Cardiac muscle cell (in vitro differentiated cells and primary cell): ENCODE results near the gene MAN1C1. TPM values are rescaled to one million over a fixed set of nuclear protein-coding genes. Genes with fewer than 3 reads are reported as not detected.
A peak's percentile ranks its signal among the peaks of the same experiment; 100 is the strongest.

Experiments used
- DNase-seq, 2 donors: peaks; one replicate each; pipeline versions ENCODE4 v3.0.0 to v3.0.0-alpha.2; 2010 to 2017; ENCODE audit warnings: low read depth in 1 of 2, low spot score in 1 of 2
- H3K27ac ChIP-seq: fragments of 200-600 bp; sonication (generic); 2 replicates; pipeline ENCODE4 v1.5.1; 2016
- H3K27me3 ChIP-seq: fragments of 200-600 bp; sonication (generic); 2 replicates; pipeline ENCODE4 v1.6.0; 2016; ENCODE audit warnings: control low read depth
- H3K36me3 ChIP-seq: fragments of 200-600 bp; sonication (generic); 2 replicates; pipeline ENCODE4 v1.5.1; 2016; ENCODE audit warnings: control low read depth
- H3K4me1 ChIP-seq: fragments of 200-600 bp; sonication (generic); 2 replicates; pipeline ENCODE4 v1.8.1; 2017; ENCODE audit warnings: low read depth, mild to moderate bottlenecking, mixed run types
- H3K4me3 ChIP-seq: fragments of 200-600 bp; sonication (generic); 2 replicates; pipeline ENCODE4 v1.5.1; 2016; ENCODE audit warnings: mild to moderate bottlenecking
- H3K9me3 ChIP-seq: fragments of 200-600 bp; sonication (generic); 2 replicates; pipeline ENCODE4 v1.5.1; 2017; ENCODE audit warnings: low read depth, mild to moderate bottlenecking, control low read depth
- polyA plus RNA-seq: library from polyadenylated mRNA; unstranded; fragments of >200 nt; fragmentation: Nextera tagmentation; extraction: Ambion mirVana; gene quantifications from 2 replicates; pipeline ENCODE4 v1.2.1, GENCODE V29; 2016
- total RNA-seq: library from RNA; depleted of rRNA; stranded (reverse); fragments of >200 nt; gene quantifications from 2 replicates; pipeline ENCODE4 v1.2.3, GENCODE V29; 2016
- TF ChIP-seq, protein P1 (sequence below): IDR thresholded peaks from 2 replicates; pipeline ENCODE4 v1.5.1; 2012; ENCODE audit warnings: low read depth, mild to moderate bottlenecking, low read length

Gene MAN1C1
- total and polyA plus RNA-seq, 2 experiments from 2014 or later: 88.8 to 118 TPM

DNA sequence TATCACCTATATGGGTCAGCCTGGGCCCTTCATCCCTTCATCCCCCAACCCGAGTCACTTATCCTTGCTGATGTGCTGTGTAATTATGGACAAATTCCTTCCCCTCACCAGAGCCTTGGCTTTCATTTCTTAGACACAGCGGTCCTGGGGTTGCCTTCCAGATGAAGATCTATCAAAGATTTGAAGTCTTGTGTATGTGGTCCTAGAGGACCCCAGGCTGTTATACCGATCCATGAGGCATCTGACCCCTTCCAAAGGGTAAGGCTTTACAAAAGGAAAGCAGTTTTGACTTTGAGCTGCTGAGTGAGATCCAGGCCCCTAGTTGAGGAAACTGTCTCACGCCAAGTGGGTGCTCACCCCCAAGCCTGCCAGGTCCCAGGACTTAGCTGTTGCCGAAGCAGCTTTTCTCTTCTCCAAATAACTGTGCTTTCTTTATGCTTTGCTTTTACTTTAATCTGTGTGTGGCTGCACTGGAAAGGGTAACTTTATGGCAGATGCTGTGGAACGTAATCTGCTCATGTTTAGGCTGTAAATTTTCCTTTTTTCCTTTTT, 37.6 kb downstream of the MAN1C1 start:
- TF ChIP-seq, protein P1, sequence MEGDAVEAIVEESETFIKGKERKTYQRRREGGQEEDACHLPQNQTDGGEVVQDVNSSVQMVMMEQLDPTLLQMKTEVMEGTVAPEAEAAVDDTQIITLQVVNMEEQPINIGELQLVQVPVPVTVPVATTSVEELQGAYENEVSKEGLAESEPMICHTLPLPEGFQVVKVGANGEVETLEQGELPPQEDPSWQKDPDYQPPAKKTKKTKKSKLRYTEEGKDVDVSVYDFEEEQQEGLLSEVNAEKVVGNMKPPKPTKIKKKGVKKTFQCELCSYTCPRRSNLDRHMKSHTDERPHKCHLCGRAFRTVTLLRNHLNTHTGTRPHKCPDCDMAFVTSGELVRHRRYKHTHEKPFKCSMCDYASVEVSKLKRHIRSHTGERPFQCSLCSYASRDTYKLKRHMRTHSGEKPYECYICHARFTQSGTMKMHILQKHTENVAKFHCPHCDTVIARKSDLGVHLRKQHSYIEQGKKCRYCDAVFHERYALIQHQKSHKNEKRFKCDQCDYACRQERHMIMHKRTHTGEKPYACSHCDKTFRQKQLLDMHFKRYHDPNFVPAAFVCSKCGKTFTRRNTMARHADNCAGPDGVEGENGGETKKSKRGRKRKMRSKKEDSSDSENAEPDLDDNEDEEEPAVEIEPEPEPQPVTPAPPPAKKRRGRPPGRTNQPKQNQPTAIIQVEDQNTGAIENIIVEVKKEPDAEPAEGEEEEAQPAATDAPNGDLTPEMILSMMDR: no peak
- Histone ChIP-seq H3K9me3 (no peaks in the 10 kb centered on the region), H3K4me1 (peaks cover 40% of the 10 kb centered on the region), H3K27ac (no peak overlapping the region), H3K36me3 (no peaks in the 10 kb centered on the region), H3K4me3 (no peak overlapping the region), H3K27me3 (no peaks in the 10 kb centered on the region)
- no peak for DNase-seq

DNA sequence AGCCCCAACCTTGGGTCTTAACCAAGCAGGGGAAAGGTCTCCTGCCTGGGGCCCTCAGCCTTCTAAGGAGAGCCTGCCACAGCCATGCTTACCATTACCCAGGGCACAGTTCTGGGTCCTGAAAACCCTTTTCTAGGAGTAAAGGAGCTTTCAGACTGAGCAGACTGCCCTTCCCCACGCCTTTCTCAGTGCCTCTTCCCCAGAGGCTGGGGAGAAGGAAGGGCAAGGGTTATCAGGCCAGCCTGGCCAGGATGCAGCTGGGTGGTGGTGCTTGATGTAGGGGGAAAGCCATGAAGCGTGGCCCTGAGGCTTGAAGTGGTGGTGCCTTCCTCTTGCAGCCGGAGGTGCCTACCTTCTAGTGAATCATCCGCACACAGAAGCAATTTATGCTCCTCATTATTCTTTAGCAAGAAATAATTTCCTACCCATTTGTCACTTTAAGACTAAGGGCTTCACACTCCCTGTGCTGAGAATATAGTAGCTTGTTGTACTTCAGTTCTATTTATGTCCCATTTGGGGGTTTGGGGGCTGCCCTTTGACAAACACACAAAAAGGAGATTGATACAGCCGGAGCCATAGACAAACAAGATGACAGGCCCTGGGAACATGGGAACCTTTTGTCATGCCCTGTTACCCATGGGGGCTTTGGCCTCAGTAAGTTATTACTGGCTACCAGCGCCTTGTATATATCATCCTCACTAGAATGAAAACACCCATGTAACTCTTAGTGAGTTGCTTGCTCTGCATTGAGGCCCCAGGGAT, 40.7 kb downstream of the MAN1C1 start:
- DNase-seq: peak in 1 of 2 donors; percentile 36

DNA sequence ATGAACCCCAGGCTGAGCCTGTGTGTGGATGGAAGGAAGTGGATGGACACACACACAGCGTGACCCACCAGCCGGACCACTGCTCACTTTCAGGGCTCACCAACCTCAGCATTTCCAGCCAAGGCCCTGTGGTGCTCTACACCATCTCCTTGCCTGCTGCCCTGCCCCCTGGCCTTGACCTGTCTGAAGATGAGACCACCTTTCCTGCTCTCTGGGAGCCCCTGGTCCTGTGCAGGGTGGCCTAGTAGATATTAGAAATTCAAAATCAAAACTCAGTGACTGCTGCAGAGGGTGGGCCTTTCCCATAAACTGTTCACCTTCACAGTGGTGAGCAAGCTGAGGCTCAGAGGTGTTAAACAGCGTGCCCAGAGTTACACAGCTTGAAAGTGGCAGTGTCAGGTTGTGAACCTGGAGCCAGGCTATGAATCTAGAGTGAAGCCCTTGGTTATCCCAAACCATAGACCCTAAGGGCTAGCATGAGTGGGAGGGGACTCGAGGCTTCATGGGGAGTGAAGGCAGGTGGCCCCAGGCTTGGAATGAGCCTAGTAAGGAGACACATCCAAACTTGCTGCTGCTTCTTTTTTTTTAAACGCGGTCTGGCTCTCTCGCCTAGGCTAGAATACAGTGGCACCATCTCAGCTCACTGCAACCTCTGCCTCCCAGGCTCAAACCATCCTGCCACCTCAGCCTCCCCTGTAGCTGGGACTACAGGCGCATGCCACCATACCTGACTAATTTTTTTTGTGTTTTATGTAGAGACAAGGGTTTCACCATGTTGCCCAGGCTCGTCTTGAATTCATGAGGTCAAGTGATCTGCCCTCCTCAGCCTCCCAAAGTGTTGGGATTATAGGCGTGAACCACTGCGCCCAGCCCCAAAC, 41.5 kb downstream of the MAN1C1 start:
- Histone ChIP-seq H3K36me3 (no peaks in the 10 kb centered on the region), H3K4me3 (no peak overlapping the region), H3K27ac (peak overlapping the region; percentile 74), H3K4me1 (peaks cover 35% of the 10 kb centered on the region), H3K27me3 (no peaks in the 10 kb centered on the region), H3K9me3 (no peaks in the 10 kb centered on the region)
- TF ChIP-seq, protein P1: no peak
- DNase-seq: no peak

More for the DNA sequence above, 40.7 kb downstream of the MAN1C1 start:
- Histone ChIP-seq H3K4me3 (no peak overlapping the region), H3K27me3 (no peaks in the 10 kb centered on the region), H3K36me3 (no peaks in the 10 kb centered on the region), H3K27ac (peak overlapping the region; percentile 74), H3K4me1 (peaks cover 35% of the 10 kb centered on the region), H3K9me3 (no peaks in the 10 kb centered on the region)
- TF ChIP-seq, protein P1: no peak

DNA sequence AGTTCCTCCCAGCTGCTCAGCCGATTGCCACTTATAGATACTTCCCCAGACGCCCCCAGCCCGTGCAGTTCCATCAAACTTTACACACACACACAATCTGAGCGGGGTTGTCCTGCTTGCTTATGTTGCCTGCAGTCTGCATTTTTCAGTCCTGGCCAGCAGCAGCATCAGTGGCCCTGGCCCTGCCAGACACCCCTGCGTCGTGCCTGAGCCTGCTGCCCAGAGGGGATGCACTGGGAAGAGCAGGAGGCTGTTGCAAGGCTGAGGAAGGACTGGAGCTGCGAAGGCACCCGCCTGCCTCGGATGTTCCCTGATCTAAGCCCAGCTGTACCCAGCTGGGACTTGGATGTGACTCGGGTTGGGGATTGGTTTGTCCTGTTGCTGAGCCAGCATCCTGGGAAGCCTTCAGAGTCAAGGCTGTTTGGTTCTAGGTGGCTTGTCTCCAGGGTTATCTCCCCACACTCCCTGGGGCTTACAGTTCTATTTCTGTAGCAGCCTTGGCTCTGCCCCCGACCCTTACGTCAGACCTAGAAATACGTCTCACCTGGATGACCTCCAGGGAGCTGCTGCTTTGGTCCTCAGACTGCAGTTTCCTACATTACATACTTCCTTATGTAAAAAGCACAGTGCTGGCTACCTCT, 42.3 kb downstream of the MAN1C1 start:
- H3K27ac ChIP-seq: peak overlapping the region; percentile 74
- peak in 1 of 2 donors; percentile 51 for DNase-seq
- H3K4me3 ChIP-seq: no peak overlapping the region
- no peaks in the 10 kb centered on the region for H3K36me3 ChIP-seq
- no peaks in the 10 kb centered on the region for H3K27me3 ChIP-seq
- TF ChIP-seq, protein P1: no peak
- H3K9me3 ChIP-seq: no peaks in the 10 kb centered on the region
- peaks cover 35% of the 10 kb centered on the region for H3K4me1 ChIP-seq

DNA sequence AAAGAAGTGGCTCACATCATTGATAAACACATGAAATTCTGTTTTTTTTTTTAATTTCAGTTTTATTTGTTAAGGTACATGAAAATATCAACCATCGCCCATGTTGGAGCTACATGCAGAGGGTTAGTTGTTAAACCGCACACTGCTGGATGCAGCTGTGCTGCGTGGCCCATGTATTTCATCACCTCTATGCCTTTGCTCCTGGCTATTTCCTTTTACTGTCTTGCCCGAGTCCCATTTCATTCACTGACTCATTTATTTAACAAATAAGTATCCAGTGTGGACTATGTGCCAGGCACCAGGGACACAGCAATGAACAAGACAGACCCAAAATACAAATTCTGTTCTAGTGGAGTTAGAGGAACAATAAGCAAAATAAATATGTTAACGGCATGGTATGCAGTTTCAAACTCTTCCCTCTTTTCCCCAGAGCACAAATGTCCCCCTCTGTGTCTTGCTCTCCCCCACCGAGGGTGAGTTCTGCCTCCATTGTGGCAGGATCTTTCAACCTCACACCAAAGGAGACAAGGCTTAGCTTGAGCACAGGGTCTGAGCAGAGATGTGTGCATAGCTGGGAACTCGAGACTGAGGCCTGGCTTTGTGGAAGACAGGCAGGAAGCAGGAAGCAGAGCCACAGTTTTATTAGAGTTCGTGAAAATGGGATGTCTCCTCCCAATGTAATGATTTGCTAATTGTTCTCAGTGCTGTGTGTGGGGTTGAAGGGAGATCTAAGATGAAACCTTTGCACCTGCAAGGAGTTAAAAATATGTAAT, 44.6 kb downstream of the MAN1C1 start:
- H3K36me3 ChIP-seq: no peaks in the 10 kb centered on the region
- peaks cover 27% of the 10 kb centered on the region for H3K4me1 ChIP-seq
- no peak overlapping the region for H3K4me3 ChIP-seq
- no peaks in the 10 kb centered on the region for H3K9me3 ChIP-seq
- no peaks in the 10 kb centered on the region for H3K27me3 ChIP-seq
- peak in 1 of 2 donors; percentile 48 for DNase-seq
- H3K27ac ChIP-seq: no peak overlapping the region
- TF ChIP-seq, protein P1: no peak
